Measurements from ENCODE around the gene CLASRP. TPM values are rescaled to one million over a fixed set of nuclear protein-coding genes. Genes with fewer than 3 reads are reported as not detected.

CLASRP gene
- total RNA-seq, 3 donors from 2014 or later: 79.4 to 113 (median 93.2) TPM

DNA sequence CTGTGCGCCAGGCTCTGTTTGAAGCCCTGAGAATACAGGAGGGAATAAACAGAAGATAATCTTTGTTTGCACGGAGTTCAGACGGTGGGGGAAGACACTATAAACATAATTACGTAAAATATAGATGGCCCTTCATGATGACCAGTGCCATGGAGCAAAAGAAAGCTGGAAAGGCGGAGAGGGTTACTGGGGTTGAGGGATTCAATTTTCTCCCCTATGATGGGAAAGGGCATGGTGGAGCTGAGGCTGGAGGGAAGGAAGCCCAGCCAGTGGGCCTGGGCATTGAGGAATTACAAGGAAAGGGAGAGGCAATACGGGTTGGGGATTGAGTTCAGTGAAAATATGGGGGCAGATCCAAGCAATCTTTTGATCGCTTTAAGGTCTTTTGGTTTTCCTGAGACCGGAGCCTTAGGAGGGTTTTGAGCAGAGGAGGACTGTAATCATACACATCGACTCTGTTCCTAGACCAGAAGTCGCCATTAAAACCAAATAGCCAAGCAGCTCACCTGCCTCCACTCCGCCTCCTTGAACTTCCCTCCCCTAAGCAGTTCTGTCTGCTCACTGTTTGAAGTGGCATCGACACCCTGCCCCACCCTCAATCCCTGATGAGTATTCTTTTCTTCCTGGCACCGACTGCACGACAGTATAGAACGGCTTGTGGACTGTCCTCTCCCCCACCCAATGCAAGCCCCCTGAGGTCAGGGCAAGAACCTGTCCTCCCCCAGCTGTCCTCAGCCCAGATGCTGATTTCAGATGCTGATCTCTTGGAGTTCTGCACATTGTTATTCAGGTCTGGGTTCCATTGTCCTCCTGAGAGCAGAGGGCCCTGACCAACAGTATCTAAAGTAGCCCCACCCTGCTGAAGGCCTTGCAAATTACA is 38.2 kb downstream of the CLASRP start:
- Histone ChIP-seq H3K4me1 (ENCODE audit: low read depth) (peaks cover 23% of the 10 kb centered on the region), H3K9me3 (no peaks in the 10 kb centered on the region), H3K4me3 (no peak overlapping the region), H3K36me3 (ENCODE audit: low read depth) (peaks cover under 1% of the 10 kb centered on the region)
- DNase-seq (peak in 2 of 3 donors; percentile 56 to 58), ATAC-seq (peak; percentile 10)
- no peak for TF ChIP-seq CTCF (IDR thresholded peaks at IDR 0.05)
- intact Hi-C loops (cut with DNase I, micrococcal nuclease): no loop called here

DNA sequence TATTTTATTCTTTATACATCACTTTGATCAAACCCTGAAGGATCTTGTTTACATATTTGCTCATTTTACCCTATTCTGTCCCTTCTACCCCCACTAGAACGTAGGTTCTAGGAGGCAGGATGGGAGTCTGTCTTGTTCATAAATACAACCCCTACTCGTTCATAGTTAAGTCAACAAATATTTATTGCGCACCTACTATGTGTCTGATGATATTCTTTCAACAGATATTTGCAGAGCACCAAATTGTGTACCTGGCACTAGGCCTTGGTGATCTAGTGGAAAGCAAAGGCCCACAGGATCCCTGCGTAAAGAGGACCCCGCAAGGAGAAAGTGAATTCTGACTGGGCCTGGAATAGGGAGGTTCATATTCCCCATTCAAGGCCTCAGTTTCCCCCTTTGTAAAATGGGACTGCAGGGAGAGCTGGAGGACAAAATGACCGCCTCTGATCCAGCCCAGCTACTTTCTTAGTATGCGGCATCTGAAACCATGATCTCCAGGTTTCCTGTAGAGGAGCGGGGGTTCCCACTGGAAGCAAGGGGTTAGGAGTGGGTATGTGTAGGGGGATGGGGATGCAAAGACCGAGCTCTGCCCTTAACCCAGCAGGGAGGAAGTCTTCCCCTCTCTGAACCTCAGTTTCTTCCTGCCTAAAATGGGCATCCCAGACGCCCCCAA is 39.7 kb downstream of the CLASRP start:
- DNase-seq: no peak
- Histone ChIP-seq H3K36me3 (ENCODE audit: low read depth) (no peaks in the 10 kb centered on the region), H3K9me3 (no peaks in the 10 kb centered on the region), H3K4me1 (ENCODE audit: low read depth) (peaks cover 23% of the 10 kb centered on the region), H3K4me3 (no peak overlapping the region)
- intact Hi-C loops (cut with DNase I, micrococcal nuclease): no loop called here
- ATAC-seq: no peak
- no peak for TF ChIP-seq CTCF (IDR thresholded peaks at IDR 0.05)

- Histone ChIP-seq H3K36me3 (ENCODE audit: low read depth) (no peaks in the 10 kb centered on the region), H3K9me3 (no peaks in the 10 kb centered on the region), H3K4me1 (ENCODE audit: low read depth) (peaks cover 23% of the 10 kb centered on the region), H3K4me3 (peak within 1 kb of the TSS; percentile 70)
- peak; percentile 73 to 88 (median 87) for DNase-seq
- intact Hi-C loops (cut with DNase I, micrococcal nuclease): no loop called here
- ATAC-seq: peak; percentile 66
- no peak for TF ChIP-seq CTCF (IDR thresholded peaks at IDR 0.05)
Measured at GRCh38 chr19:45079063-45079910, 40.4 kb downstream of the CLASRP start, which contains the start of gene GEMIN7. Gene GEMIN7 (plus strand): TSS chr19:45079260. CDS start chr19:45090115, 10,855 bp downstream.

GRCh38 chr19:45079911-45080370 is 41.1 kb downstream of the CLASRP start:
- ATAC-seq (peak; percentile 34), DNase-seq (peak in 2 of 3 donors; percentile 47 to 57)
- intact Hi-C loops (cut with DNase I, micrococcal nuclease): no loop called here
- H3K4me3 ChIP-seq: peak overlapping the region; percentile 70
- TF ChIP-seq CTCF (IDR thresholded peaks at IDR 0.05): no peak
- H3K36me3 ChIP-seq (ENCODE audit: low read depth): no peaks in the 10 kb centered on the region
- H3K4me1 ChIP-seq (ENCODE audit: low read depth): peaks cover 19% of the 10 kb centered on the region
- no peaks in the 10 kb centered on the region for H3K9me3 ChIP-seq

- Histone ChIP-seq H3K36me3 (ENCODE audit: low read depth) (no peaks in the 10 kb centered on the region), H3K4me3 (no peak overlapping the region), H3K4me1 (ENCODE audit: low read depth) (peaks cover 11% of the 10 kb centered on the region), H3K9me3 (no peaks in the 10 kb centered on the region)
- intact Hi-C loops (cut with DNase I, micrococcal nuclease): no loop called here
- DNase-seq: no peak
- no peak for TF ChIP-seq CTCF (IDR thresholded peaks at IDR 0.05)
- ATAC-seq: no peak
Measured at GRCh38 chr19:45082170-45082569, 43.3 kb downstream of the CLASRP start.
